Forelimb muscle (tissue), 1 donor: Measurements from ENCODE around the gene SPATS1. TPM values are rescaled to one million over a fixed set of nuclear protein-coding genes. Genes with fewer than 3 reads are reported as not detected.
A peak's percentile ranks its signal among the peaks of the same experiment; 100 is the strongest.
"Not testable (repeated sequence)": the region's sequence is repeated elsewhere in the genome, so short reads cannot be mapped to it uniquely, and the experiment has no call there.

Experiments used
- DNase-seq: peaks from one replicate; pipeline ENCODE4 v3.0.0-alpha.2; 2013; ENCODE audit warnings: low read depth
- polyA plus RNA-seq: library from polyadenylated mRNA; unstranded; fragments of 120-200 nt; gene quantifications from one replicate; pipeline ENCODE4 v1.2.1, GENCODE V29; 2013; ENCODE audit not compliant: insufficient read length

The SPATS1 gene
- polyA plus RNA-seq, 1 donor, result not detected

DNA sequence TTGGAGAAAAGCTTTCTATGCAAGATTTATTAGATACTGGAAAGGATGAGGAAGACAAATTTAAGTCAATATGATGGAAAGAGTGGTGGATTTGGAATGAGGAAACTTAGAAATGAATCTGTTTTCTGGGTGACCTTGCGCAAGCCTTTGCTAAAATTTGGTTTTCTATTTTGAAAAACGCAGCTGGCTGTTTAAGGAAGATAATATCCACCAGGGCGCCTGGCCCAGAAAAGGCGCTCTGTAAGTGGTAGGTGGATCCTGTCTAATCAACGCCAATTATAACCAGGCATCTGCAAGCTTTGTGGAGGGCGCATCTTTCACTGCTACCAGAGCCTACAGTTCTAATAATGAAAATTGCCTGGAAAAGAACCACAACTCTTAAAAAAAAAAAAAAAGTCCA lies 398 bp upstream of the SPATS1 start:
- DNase-seq, result no peak

DNA sequence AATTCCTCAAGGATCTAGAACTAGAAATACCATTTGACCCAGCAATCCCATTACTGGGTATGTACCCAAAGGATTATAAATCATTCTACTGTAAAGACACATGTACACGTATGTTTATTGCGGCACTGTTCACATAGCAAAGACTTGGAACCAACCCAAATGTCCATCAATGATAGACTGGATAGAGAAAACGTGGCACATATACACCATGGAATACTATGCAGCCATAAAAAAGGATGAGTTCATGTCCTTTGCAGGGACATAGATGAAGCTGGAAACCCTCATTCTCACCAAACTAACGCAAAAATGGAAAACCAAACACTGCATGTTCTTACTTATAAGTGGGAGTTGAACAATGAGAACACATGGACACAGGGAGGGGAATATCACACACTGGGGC lies 4.4 kb downstream of the SPATS1 start:
- not testable (repeated sequence) for DNase-seq

DNA sequence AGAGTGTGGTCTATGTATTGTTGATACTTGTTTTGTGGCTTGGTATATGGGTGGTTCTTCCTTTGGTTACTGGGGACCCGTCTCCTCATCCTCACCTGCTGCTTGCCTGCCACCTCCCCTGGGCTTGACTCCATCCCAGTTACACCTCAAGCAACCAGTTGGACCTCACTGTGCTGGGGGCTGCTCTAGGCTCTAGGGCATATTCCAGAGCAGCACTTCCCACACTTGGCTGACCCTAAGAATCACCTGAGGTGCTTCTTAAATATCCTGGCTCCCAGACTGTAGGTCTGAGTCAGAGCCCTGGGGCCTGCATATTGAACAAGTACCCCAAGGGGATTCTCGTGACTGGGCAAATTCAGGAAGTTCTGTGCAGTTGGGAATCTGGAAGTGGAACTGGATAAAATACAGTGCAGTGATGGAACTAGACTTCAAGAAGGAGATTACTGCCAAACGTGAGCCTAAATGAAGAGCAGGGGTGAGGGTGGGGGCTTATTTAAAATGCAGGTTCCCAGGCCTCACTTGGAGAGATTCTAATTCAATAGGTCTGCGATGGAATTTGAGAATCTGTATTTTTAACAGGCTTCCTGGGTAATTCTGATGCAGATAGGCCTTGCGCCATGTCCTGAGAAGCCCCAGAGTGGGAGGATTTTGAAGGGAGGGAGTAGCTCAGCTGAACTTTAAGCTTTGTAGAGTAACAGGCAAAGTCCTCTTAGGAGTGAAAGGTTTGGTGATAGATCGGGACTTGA lies 7.6 kb downstream of the SPATS1 start:
- DNase-seq, result no peak

DNA sequence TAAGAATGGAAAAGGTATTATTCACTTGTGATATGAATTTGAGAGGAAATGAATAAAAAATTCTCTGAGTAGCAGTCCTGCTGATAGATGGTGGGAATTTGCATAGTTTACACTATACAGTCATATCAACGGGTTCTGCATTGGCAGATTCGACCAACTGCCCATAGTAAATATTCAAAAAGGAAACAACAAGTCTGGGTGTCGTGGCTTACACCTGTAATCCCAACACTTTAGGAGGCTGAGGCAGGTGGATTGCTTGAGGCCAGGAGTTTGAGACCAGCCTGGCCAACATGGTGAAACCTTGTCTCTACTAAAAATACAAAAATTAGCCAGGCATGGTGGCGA lies 8.2 kb downstream of the SPATS1 start:
- not testable (repeated sequence) for DNase-seq

DNA sequence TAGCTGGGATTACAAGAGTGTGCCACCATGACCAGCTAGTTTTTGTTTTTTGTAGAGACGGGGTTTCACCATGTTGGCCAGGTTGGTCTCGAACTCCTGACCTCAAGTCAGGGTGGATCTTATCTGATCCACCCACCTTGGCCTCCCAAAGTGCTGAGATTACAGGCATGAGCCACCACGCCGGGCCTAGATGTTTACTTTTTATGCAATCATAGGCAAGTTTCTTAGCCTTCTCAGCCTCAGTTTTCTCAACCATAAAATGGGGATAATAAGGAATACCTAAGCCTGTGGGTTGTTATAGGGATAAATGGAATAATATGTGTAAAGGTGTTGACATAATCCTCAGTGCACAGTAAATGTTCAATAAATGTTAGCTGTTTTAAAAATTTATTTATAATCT lies 9.8 kb downstream of the SPATS1 start:
- no peak for DNase-seq

DNA sequence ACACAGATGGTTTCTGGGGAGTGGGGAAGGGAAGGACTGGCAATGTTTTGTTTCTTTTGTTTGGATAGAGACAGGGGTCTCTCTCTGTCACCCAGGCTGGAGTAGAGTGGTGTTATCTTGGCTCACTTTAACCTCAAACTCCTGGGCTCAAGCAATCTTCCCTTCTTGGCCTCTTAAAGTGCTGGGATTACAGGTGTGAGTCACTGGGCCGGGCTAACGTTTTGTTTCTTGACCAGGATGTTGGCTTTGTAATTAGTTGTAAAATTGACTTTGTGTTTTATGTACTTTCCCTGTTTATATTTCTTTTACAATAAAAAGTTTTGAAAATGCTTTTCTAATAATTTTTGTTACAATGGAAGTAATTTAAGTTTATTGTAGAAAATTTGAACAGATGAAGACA lies 10.9 kb downstream of the SPATS1 start:
- DNase-seq, result no peak

DNA sequence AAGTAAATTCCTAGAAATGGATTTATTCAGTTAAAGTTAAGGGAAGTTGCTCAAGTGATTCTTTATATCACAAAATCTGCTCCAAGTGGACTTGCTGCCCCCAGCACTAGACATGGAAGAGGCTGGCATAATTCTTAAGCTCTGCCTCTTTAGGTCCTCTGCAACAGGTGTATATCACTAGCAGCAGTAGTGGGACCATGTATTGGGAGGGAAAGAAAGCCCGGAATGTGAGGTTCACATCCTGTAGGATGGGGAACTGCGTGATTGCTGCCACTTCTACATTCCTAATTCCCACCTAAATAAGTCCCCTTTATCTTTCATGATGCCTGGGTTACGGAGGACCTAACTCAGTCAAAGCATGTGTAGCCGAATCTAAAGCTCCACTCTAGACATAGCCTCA lies 13.2 kb downstream of the SPATS1 start:
- no peak for DNase-seq

DNA sequence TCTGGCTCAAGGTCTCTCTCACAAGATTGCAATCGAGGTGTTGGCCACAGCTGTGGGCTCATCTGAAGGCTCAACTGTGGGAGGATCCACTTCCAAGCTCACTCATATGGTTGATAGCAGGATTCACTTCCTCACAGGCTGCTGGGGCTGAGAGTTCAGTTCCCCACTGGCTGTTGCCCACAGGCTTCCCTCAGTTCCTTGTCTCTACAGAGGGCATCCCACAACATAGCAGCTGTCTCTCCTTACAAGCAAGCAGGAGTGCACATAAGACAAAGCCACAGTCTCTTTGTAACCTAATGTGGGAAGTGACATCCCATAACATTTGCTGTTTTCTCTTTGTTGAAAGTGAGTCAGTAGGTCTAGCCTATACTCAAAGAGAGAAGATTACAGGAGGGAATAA lies 14.0 kb downstream of the SPATS1 start:
- DNase-seq, result no peak

DNA sequence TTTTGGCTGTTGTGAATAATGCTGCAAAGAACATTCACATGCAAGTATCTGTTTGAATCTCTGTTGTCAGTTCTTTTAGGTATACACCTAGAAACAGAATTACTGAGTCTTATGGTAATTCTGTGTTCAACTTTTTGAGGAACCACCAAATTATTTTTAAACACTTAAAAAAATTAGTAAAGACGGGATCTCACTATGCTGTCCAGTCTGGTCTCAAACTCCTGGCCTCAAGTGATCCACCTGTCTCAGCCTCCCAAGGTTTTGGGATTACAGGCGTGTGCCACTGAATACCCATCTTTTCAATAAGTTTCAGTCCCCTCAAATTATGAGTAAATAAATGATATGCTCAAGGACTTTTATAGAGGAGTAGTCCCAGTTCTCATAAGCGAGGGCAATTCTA lies 17.5 kb downstream of the SPATS1 start:
- DNase-seq, result no peak

DNA sequence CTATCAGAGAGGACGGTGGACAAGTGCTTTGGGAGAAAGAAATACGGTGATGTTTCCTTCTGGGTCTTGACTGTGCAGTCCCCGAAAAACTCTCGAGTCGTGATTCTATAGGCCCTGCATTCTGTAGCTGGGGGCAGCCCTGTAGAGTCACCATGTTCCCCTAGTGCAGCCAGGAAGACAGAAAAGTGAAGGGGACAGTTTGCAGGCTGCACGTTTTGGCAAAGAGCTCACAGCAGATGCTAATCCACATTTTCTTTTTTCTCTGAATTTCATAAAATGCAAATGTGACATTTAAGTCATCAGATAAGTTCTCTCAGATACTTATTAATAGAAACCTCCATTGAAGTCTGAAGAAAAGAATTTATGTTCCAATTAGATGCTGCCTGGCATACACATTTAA lies 19.5 kb downstream of the SPATS1 start:
- DNase-seq, result no peak

DNA sequence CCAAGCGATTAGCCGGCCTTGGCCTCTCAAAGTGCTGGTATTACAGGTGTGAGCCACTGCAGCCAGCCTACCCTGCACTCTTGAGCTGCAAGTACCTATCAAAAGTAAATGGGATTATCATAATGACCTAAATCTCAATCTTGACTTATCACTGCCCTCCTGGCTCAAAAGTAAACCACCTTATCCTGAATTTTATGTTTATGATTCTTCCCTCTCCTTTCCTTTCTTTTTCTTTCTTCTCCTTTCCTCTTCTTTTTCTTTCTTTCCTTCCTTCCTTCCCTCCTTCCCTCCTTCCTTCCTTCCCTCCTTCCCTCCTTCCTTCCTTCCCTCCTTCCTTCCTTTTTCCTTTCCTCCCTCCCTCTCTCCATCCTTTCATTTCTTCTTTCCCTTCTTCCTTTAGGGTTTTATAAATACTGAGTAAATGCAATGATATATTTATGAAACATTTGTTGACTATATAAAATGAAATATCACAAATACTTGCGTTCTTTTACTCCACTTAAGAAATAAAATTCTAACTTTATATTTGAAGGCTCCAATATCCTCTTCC lies 21.0 kb downstream of the SPATS1 start:
- no peak for DNase-seq

DNA sequence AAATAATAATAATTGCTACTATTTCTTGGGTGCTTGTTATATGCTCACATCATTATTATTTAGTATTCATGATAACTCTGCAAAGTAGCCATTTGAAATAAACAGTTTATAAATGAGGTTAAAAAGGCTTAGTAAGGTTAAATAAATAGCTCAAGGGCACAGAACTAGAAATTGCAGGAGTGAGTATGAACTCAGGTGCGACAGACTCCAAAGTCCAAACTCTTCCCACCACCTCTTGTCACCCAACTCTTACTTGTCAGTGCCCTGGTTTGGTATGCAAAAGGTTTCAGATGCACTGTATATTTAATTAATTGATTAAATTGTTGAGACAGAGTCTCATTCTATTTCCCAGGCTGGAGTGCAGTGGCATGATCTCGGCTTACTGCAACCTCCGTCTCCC lies 24.3 kb downstream of the SPATS1 start:
- DNase-seq, result no peak

DNA sequence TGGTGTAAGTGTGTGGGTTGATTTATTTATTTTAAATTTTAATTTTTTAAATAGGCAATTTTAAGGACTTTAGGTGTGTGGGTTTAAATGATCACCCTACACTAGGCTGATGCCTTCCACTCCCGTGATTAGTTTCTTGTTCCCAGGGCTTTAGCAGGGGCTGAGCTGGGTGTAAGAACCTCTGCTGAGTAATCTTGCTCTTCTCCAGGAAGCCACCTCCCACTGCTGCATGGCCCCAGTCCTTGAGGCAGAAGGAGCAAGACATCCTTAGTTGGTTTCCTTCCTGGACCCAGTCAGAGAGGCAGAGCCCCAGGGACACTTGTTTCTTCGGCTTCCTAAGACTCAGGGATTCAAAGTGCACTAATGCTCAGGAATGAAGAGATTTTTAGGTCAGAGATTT lies 25.2 kb downstream of the SPATS1 start:
- no peak for DNase-seq

DNA sequence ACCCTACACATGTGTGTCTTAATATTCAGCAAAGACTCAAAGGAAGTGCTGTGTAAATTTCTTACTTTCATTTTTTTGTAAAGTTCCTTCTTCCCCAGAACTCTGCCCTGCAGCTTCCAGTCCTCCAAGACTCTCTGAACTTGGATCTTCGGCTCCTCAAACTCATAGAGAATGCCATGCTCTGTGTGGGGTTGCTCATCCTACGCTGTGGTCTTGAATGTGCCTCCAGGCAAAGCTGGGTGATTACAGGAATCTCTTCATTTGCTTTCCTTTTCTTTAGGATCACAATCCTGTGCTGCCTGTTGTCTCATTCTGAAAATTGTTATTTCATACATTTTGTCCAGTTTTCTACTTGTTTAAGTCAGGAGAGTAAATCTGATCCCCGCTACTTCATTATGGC lies 30.6 kb downstream of the SPATS1 start:
- DNase-seq, result no peak

DNA sequence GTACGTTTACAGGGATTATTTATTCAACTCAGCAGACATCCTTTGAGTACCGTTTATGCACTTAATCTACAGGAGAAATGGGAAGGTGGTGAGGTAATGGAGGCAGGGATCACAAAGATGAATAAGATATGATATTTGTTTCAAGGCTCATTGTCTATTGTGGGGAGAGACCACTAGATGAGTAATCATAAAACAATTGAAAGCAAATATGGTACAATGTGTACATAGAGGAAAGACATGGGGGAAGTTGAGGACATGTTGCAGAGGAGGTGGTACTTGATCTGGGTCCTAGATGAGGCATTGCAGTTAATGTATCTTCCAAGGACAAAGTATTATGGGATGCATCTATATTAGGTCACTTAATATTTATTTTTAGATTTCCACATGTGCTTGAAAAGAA lies 31.3 kb downstream of the SPATS1 start:
- no peak for DNase-seq

DNA sequence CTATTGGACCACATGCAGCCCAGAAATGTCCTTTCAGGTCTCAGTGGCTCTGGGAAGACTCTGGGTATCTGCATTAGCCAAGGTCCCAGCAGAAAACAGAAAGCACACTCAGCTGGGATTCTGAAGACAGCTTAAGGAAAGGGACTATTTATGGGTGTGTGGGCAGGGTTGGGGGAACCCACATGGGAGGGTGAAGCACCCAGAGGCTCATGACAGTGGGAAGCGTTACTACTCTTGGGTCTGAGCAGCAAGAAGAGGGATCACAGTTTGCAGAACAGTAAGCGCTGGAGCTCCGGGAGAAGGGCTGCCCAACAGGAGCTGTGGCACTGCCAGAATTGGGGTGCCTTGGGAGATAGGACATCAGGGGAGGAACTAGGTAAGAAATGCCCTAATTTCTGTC lies 32.6 kb downstream of the SPATS1 start:
- DNase-seq, result no peak

DNA sequence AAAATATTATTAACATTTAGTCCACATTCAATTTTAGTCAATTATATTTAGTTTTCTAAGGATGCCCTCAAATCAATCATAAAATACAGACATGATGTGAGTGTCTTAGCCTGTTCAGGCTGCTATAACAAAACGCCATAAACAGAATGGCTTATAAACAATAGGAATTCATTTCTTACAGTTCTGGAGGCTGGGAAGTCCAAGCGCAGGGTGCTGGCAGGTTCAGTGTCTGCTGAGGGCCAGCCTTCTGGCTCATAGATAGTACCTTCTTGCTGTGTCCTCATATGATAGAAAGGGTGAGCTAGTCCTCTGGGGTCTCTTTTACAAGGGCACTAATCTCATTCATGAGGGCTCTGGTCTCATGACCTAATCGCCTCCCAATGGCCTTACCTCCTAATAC lies 35.0 kb downstream of the SPATS1 start:
- DNase-seq, result no peak

DNA sequence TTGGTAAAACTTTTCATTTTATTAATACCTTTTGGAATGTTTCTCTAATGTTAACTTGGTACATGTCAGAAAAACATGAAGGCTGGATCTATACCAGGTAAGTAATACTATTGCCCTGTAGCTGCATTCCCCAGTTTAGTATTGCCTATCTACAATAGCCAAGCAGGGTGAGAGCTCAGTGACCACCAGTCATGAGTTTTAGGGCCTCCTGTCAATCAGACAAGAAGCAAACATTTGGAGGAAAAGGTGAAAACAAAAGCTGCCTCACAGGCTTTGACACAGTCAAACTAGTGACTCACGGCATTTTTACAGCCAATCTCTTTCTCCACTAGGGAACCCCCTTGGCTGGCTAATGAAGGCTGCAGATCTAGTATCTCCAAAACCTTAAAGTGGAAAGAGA lies 35.5 kb downstream of the SPATS1 start:
- no peak for DNase-seq

DNA sequence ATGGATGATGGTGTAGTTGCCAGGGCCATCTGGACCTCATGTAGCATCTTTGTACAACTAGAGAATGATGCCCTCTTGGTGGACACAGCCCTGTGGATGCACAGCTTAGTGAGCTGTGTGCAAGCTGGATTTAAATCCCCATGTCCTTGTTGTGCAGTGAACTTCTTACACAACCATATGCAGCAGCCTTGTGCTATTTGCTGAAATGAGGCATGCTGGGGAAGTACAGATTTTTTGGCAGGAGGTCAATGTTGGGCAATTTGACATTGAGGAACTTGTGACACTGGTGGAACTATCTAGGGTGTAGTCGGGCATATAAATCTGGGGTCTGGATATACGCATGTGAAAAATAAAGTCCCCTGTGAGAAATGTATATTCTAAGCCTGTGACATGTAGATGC lies 39.3 kb downstream of the SPATS1 start:
- DNase-seq, result no peak

DNA sequence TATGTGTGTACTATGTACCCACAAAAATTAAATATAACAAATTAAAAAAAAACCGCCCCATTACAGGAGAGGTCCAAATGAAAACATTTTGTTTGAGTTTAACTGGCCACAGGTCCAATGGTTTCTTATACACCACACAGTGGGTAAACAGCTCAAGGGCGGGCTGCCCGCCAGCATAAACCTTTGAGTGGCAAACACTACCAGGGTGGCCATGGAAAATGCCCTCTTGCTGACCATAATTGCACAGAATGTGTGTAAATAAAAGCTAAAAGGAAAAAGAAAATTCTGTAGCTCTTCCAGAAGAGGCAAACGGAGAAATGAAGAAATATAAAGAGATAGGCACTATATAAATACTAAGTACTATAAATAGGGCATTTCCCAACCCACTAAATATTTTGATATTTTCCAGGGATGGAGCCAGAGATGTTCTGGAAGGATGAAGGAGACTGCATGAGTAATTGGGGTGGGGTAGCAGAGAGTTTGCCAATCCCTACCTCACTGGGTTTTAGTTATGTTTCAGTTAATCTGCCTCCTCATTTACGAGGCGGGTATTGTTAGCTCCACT lies 44.0 kb downstream of the SPATS1 start:
- peak; percentile 41 for DNase-seq

DNA sequence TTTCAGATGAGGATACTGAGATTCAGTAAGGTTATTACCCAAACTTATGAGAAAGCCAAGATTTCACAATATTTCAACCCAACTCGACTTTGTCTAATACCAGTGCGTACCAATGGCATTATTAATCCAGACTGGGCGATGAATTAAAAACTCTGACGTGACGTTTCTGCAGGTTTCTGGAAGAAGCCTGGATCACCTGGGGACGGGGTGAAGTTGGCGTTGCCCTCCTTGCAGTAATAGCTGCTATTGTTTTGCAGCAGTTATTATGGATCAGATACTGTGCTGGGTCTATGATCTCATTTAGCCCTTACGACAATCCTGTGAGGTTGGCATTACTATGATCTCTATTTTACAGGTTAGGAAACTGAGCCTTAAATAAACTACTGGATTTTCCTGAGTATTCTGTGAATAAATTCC lies 44.5 kb downstream of the SPATS1 start:
- no peak for DNase-seq

DNA sequence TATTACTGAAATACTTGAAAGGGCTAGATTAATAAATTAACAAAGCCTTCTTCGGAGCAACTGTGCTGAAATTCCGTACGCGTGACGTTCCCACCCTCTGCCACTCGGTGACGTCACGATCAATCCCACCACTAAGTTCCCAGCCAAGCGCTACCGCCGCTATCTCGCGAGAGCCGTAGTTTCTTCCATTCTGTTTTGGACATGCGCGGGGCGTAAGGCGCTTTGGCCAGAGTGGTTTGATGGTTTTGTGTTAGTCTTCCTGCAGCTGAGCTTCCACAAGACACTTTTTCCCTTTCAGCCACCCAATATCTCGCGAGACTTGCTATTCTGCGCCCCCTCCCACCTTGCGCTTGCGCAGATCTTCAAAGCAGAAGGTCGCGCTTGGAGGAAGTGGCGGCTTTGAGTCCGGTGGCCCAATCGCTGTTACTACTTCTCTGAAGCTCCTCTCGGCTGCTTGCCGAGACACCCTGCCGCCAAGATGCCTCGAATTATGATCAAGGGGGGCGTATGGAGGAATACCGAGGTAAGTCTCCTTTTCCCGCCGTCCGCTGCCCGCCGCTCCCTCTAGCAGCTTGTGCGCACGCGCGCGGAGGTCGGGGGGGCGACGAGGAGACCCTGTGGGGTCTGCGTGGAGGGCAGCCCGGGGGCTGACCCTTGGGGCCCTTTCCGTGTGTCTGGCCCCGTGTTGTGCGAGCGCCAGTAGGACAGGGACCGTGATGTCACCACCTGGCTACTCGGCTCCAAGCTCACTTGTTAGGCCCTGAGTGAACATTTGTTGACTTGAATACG lies 45.1 kb downstream of the SPATS1 start, which contains the start of gene CDC5L:
CDC5L (plus strand) TSS at position 361 of the 789 bp plus-strand sequence; CDS start at position 479, 118 bp downstream.
- peak; percentile 99 for DNase-seq

DNA sequence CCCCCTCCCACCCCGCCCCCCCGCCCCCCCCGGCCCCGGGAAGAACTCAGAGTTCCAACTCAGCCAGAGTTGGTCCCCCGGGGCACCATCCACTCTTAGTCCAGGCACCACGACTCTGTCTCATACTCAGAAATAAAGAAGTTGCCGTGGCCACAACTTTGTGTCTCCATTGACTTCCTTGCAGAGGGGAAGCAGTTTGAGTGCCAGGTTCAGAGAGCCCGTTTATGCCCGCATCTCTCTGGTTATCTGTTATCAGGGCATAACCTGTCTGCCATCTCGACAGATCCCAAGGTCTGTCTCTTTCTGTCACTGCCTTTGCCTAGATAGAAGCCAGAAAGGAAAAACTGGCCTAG lies 45.7 kb downstream of the SPATS1 start:
- no peak for DNase-seq
